ENCODE results near the gene RPL31.
"Not testable (repeated sequence)": the region's sequence is repeated elsewhere in the genome, so short reads cannot be mapped to it uniquely, and the experiment has no call there.

RPL31 gene

GRCh38 chr2:101030866-101031554 lies 28.9 kb downstream of the RPL31 start:
- no peak for DNase-seq

- DNase-seq, result no peak
Measured at GRCh38 chr2:101032084-101032776, 30.1 kb downstream of the RPL31 start.

GRCh38 chr2:101036562-101036961 lies 34.5 kb downstream of the RPL31 start:
- no peak for DNase-seq

GRCh38 chr2:101037161-101037755 lies 35.2 kb downstream of the RPL31 start:
- no peak for DNase-seq

- DNase-seq, result no peak
Measured at GRCh38 chr2:101038455-101039255, 36.6 kb downstream of the RPL31 start.

- DNase-seq, result no peak
Measured at GRCh38 chr2:101040072-101040471, 38.0 kb downstream of the RPL31 start.

- no peak for DNase-seq
Measured at GRCh38 chr2:101040761-101041160, 38.7 kb downstream of the RPL31 start.

- DNase-seq, result no peak
Measured at GRCh38 chr2:101041413-101041812, 39.3 kb downstream of the RPL31 start.

GRCh38 chr2:101045330-101045729 lies 43.2 kb downstream of the RPL31 start:
- DNase-seq, result no peak

GRCh38 chr2:101047075-101047766 lies 45.1 kb downstream of the RPL31 start:
- no peak for DNase-seq

- DNase-seq, result no peak
Measured at GRCh38 chr2:101047774-101048173, 45.7 kb downstream of the RPL31 start.

- DNase-seq, result no peak
Measured at GRCh38 chr2:101048756-101049155, 46.7 kb downstream of the RPL31 start.

- DNase-seq, result not testable (repeated sequence)
Measured at GRCh38 chr2:101050886-101051285, 48.8 kb downstream of the RPL31 start.

- DNase-seq, result no peak
Measured at GRCh38 chr2:101052147-101052546, 50.1 kb downstream of the RPL31 start.

GRCh38 chr2:101053117-101053516 lies 51.0 kb downstream of the RPL31 start:
- no peak for DNase-seq
